HG03060 (cell line): Measurements from ENCODE around the gene SPIRE1.

Experiments
- ATAC-seq: cut with Tn5 transposase; IDR thresholded peaks from one replicate; pipeline ENCODE4 v1.9.1; 2021; ENCODE audit warnings: low read depth, moderate number of reproducible peaks; ENCODE audit not compliant: unreplicated experiment

Gene SPIRE1

DNA sequence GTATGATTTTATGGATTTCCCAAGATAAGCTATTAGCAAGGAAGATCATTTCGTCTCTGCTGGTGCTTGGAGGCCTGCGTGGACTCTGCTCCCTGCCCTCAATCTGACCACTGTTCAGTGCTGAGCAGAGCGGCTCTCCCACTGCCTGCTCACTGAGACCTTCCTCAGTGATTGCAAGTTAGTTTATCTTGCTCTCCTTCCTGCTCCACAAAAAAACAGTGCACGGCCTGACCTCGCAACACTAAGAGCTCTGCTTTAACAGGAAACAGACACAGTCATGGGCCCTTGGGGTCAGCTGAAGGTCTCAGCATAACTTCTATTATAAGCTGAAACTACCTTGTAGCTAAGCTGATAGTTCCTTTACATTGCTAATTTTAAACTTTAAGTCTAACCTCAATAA is 197.0 kb downstream of the SPIRE1 start:
- ATAC-seq, result no peak

DNA sequence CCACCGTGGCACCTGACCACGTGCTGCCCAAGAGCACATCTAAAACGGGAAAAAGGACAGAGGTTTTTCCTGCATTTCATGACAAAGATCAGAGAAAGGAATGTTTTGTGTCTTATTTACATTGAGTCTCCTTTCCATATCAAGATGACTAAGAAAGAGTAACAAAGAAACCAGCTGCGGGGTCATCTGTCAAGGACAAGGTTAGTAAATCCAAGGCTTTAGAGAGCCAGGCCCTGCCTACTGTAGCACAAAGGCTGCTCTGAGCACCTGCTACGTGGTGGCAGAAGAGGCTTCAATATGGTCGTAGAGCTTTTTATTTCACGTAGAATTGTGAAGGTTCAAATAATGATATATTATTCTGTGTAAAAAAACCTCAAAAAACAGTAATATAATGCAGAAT is 199.1 kb downstream of the SPIRE1 start:
- no peak for ATAC-seq

DNA sequence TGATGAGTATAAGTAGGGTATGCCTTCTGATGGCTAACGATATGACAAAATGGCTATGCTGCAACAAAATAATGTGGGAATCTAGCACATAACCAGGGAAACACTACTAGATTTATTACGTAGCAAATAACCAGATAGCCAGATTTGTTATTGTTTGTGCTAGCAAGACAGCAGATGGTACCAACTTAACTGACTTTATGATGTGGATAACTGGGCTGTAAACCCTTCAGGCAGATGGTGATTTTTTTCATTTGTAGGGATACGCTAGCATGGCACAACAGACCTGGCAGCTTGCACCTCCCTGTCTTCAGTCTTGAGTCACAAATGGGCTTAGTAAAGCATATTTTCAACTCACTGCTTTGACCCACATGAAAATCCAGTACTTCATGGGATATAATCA is 201.5 kb downstream of the SPIRE1 start:
- ATAC-seq, result no peak

- no peak for ATAC-seq
These were observed 202.4 kb downstream of the SPIRE1 start for GRCh38 chr18:12455496-12455895.

- ATAC-seq, result no peak
These were observed 205.1 kb downstream of the SPIRE1 start for GRCh38 chr18:12452784-12453183.

GRCh38 chr18:12451428-12451827 is 206.5 kb downstream of the SPIRE1 start:
- no peak for ATAC-seq

DNA sequence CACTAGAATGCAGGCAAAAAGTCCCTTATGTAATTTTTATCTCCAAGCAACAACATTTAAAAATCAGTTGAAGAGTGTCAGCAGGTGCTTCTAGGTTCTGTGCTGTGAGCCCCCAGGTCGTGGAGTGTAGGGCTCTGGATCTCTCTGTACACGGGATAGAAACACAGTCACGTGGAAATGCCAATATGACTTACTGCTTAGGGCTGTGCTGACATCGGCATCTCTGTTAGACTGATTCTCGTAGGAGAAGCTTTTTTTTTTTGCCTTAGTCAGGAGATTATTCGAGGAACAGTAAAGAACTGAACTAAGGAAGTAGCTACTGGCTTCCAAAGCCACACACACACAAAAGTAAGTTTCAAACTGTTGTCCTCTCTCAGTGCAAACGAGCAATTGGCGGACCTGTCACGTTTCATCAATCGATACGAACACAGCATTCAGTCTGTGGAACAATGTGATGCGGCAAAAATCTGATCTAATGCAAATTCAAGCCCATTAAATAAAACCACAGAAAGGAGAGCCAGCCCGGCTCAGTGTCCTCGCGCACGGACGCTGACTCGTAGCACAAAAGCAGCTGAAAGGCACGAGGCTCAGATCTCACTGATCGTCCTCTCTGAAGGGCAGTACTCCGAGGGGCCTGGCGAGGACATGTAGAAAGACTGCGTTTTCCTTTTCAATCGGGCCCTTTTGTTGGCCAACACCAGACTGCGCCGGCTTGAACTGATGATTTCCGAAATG is 208.7 kb downstream of the SPIRE1 start:
- no peak for ATAC-seq

GRCh38 chr18:12445554-12445953 is 212.4 kb downstream of the SPIRE1 start:
- ATAC-seq, result no peak

DNA sequence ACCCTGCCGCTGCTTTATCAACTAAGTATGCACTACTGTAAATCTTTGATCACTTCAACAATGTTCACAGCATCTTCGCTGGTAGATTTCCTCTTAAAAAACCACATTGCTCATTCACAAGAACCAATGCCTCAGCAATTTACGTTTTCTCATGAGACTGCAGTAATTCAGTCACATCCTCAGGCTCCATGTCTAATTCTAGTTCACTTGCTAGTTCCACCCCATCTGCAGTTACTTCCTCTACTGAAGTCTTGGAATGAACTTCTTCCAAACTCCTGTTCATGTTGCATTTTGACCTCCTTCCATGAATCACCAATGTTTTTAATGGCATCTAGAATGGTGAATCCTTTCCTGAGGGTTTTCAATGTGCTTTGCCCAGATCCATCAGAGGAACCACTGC is 214.4 kb downstream of the SPIRE1 start:
- no peak for ATAC-seq

- no peak for ATAC-seq
These were observed 215.0 kb downstream of the SPIRE1 start for GRCh38 chr18:12442946-12443345.

DNA sequence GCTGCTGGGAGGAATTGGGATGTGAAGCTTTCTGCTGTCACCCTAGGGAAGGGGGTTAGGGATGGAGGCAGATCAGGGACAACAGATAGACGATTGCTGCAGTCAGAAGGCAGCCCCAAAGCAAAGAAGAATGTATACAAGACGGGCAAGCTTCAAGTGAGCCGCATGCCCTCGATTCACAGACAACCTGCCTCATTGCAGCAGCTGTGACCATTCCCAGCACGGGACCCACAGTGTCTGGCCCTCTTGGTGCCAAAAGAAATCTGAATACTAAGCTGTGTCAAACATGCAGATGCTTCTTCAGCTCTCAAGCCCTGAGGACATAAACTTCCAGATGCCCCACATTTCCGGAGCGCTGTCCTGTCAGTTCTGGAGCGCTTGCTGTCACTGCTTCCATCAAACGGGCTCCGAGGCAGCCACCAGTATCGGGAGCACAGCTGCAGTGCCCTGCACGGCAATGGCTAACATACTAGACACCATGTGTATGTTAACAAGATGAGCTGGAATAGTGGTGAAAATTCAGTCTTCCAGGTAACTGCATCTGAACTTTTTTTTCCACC is 216.4 kb downstream of the SPIRE1 start:
- ATAC-seq, result no peak

DNA sequence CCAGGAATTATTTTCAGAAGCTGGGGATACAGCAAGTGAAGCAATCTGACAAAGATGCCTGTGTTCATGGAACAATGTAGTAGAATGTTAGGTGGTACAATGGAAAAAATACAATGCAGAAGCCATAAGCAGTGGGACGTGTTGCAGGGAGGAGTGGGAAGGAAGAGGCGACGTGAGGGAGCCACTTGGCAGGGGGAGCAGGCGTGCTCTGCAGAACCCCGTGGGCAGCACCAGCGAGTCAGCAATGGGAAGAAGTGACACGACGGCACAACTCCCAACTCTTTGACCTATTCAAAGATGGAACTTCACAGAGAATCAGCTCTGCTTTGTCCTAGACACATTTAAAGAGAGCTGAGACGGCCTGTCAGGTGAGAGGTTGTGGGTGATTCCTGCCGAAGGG is 219.7 kb downstream of the SPIRE1 start:
- no peak for ATAC-seq

- ATAC-seq, result no peak
These were observed 222.0 kb downstream of the SPIRE1 start for GRCh38 chr18:12435867-12436266.

- ATAC-seq, result no peak
These were observed 223.4 kb downstream of the SPIRE1 start for GRCh38 chr18:12434541-12434929.

- no peak for ATAC-seq
These were observed 223.9 kb downstream of the SPIRE1 start for GRCh38 chr18:12433829-12434540.

- no peak for ATAC-seq
These were observed 225.0 kb downstream of the SPIRE1 start for GRCh38 chr18:12432881-12433280.

GRCh38 chr18:12432196-12432595 is 225.7 kb downstream of the SPIRE1 start:
- no peak for ATAC-seq

DNA sequence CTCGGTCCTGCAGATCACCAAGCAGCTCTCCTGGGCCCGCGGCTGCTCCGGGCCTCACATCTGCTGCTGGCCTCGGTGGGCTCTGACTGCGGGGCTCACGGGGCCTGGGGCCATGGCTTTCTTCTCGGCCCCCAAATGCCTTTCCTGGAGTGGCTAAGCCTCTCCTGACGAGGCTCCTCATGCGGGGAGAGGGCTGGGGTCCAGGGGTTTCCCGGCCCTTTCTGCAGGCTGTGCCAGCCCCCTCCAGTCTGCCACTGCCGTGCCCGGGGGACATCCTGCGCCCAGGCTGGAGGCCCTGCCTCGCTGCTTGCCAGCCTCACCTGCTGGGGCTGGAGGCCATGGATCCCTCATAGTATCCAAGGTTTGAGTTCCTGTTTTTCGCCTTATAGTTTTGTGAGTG is 226.3 kb downstream of the SPIRE1 start:
- no peak for ATAC-seq

DNA sequence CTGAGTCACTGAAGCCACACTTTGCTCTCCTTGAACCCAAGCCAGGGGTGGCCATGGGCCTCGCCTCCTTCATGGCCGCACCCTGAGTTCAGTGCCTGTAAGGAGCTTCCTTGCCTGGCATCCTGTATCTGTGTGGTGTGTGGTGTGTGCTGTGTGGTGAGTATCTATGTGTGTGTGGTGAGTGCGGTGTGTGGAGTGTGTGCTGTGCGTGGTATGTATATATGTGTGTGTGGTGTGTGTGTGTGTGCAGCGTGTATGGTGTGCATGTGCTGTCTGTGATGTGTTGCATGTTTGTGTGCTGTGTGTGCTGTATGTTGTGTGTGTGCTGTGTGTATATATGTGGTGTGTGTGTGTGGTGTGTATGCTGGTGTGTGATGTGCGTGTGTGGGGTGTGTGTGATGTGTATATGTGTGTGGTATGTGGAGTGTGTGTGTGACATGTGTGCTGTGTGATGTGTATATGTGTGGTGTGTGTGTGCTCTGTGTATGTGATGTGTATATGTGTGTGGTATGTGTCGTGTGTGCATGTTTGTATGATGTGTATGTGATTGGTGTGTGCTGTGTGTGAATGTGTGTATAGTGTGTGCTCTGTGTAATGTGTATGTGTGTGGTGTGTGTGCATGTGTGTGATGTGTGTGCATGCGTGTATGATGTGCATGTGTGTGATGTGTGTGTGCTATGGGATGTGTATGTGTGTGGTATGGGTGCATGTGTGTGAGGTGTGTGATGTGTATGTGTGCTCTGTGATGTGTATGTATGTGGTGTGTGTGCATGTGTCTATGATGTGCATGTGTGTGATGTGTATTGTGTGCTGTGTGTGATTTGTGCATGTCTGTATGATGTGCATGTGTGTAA is 227.5 kb downstream of the SPIRE1 start:
- no peak for ATAC-seq

- no peak for ATAC-seq
These were observed 228.4 kb downstream of the SPIRE1 start for GRCh38 chr18:12429556-12429955.

- no peak for ATAC-seq
These were observed 229.0 kb downstream of the SPIRE1 start for GRCh38 chr18:12428923-12429322.
